Hematopoietic multipotent progenitor cell treated with erythropoietin and hydrocortisone succinate and interleukin-3 and kit ligand, for 17 days (in vitro differentiated cells): ENCODE measurements around the gene PIK3R1.
"Not testable (repeated sequence)": the region's sequence is repeated elsewhere in the genome, so short reads cannot be mapped to it uniquely, and the experiment has no call there.

Experiments
- DNase-seq: peaks from one replicate; pipeline ENCODE4 v3.0.0-alpha.2; 2015; ENCODE audit warnings: low spot score

Gene PIK3R1

GRCh38 chr5:68226546-68227073 lies 11.1 kb downstream of the PIK3R1 start:
- DNase-seq = no peak

DNA sequence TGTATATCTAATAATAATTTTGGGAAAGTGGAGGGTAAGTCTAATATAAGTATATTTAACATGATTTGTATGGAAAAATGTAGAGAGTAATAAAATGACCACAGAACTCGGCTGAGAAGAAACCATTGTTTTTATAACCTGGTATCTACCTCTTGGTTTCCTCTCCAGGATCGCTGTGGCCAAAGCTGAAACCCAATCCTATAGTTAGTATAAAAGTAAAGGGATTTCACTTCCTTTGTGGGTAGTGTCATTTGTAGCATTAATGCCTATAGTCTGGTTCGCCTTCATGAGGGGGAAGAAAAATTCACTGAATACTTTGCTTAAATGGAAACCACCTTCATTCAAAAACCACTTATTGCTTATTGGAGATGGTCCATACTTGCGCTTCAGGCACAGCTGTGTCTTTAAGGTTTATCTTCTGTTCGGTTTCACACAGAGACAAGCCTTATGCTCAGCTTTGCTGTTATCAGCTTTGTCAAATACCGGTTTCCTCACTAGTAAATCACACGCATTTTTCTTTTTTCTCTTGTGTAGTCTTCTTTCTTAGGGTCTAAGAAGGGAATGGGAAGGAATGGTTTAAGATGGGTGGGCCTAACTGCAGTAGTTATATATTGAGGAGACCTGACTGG lies 12.1 kb downstream of the PIK3R1 start:
- no peak for DNase-seq

GRCh38 chr5:68229416-68229815 lies 13.9 kb downstream of the PIK3R1 start:
- no peak for DNase-seq

DNA sequence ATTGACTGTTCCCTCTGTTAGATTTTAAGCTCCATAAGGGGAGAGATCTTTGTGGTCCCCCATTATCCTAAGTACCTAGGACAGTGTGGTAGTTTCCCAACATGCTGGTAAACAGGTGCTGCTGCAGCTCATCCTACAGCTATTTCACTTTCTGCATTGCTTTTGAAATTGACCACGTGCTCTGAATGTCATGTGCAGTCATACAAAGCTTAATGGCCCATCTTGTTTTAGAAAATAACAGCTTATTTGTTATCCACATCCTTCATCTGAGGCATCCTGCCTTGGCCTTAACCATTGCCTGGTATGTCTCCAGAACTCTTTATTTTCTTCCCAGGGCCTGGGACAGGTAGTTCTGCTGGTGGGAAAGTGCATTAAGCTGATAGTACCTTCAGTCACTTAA lies 14.7 kb downstream of the PIK3R1 start:
- DNase-seq = no peak

- DNase-seq = no peak
These were observed 16.0 kb downstream of the PIK3R1 start for GRCh38 chr5:68231414-68232076.

DNA sequence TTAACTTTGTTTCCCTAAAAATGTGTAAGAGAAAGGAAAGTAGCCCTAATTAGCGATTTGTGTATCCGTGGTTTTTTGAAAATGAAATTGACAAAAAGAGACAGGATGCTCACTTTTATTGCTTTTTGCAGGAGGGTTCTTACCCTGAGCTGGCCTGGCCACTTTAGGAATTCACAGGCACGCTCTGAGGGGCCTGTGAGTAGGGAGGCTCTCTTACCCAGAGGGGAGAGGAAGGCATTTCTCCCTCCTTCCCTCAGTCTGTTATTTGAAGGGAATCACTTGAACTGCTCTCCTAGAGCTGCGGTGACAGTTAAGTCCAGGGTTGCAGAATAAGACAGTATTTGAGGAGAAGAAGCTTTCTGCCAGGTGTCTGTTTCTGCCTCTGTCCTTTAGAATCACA lies 16.7 kb downstream of the PIK3R1 start:
- DNase-seq = no peak

- no peak for DNase-seq
These were observed 17.5 kb downstream of the PIK3R1 start for GRCh38 chr5:68233075-68233474.

- DNase-seq = not testable (repeated sequence)
These were observed 19.7 kb downstream of the PIK3R1 start for GRCh38 chr5:68235229-68235628.

- DNase-seq = no peak
These were observed 22.2 kb downstream of the PIK3R1 start for GRCh38 chr5:68237715-68238114.

- DNase-seq = peak; percentile 29
These were observed 23.9 kb downstream of the PIK3R1 start for GRCh38 chr5:68239487-68239886.

DNA sequence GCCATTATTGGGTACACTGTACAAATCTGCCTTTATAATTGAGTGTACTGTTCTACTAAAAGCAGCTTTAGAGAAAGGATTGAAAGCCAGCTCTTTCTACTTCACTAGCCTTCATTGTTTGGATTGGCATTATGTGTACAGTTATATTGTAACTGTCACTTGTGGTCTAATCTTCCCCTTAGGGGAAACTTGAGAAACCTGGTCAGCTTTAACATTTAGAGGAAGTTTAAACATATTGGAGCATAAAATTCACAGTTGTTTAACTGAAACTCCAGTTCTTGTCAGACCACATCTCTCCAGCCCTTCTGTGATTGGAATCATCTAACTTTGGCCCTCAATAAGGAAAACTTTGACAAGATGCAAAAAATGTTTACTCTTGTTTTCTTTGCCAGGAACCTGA lies 24.6 kb downstream of the PIK3R1 start:
- DNase-seq = no peak

DNA sequence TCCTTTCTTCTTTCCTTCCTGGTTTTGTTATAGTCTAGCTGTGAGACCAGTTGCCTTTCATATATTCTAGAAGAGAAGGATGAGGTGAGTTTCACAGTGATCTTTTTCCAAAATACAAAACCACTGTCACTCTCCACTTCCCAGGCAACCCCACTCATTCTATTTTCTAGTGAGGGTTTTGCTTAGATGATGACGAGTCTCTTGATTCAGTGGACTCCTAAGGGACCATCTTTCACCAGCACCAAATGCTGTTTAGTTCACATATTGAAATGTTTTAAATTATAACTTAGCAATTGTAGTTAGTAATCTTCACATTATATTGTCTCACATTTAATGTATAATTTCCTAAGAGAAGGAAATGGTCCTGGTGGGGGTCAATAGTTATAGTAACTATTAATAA lies 25.2 kb downstream of the PIK3R1 start:
- no peak for DNase-seq

DNA sequence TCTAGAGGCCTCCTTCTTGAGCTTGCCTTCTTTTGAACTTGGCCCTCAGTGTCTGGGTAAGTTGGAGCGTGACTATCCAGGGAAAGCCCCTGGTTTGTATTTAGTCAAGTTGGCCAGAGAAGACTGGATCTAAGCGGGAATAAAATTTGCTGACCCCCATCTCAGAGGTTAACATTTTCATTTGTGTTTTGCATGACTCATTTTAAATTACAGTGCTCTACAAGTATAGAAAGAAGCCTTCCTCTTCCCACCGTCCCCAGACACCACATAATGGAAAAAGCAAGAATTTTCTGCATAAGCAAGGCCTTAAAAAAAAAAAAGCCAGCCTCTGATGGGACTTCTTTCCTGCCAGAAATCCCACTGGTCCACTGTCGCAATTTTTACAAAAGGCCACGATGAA lies 27.2 kb downstream of the PIK3R1 start:
- DNase-seq = no peak

DNA sequence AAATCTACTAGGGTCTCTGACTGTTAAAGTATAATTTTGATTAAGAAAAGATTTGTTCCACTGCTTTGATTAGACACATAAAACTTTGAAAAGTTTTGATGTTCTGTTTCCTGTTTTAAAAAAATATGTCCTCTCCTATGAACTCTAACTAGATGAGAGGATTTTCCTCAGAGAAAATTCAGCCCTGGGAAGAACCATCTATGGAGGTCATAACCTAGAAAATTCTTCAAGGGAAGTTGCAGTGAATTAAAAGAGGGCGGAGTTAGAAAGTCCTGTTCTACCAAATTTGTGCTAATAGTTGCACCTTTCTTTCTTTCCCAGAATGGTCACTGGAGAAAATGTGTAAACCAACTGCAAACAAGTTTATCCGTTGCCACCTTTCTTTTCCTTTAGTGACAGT lies 27.7 kb downstream of the PIK3R1 start:
- DNase-seq = no peak

DNA sequence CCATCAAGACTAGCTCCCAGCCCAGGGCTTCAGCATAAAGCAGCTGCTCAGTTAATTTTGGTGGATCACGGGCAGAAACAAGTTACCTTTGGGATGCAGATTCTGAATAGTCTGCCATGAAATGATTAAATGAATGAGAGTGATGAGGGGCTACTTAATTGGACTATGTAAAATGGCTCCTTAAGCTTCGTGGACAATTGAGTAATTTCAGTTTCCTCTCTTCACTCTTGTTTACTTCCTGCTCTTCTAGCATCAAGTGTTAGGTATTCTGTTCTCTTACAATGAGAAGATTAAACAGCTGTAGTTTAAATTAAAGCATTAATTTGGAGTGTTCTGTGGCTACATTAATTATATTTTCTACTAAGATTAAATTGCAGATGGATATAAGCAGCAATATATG lies 28.1 kb downstream of the PIK3R1 start:
- no peak for DNase-seq

DNA sequence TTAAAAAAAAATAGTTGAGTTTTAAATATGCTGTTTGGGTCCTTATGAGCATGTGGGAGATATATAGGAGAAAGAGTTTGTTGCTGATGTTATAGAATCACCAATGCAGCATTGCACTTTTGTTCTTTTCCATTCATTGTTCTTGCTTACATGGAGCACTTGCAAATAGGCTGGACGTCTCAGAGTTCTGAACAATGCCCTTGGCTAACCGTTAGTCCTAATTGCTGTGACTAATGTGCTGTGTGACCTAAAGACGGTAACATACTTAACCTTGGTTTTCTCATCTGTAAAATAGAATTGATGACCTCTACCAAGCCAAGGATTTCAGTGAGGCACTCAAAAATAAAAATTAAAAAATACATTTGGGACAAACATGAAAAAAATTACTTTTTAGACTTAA lies 29.8 kb downstream of the PIK3R1 start:
- DNase-seq = no peak

DNA sequence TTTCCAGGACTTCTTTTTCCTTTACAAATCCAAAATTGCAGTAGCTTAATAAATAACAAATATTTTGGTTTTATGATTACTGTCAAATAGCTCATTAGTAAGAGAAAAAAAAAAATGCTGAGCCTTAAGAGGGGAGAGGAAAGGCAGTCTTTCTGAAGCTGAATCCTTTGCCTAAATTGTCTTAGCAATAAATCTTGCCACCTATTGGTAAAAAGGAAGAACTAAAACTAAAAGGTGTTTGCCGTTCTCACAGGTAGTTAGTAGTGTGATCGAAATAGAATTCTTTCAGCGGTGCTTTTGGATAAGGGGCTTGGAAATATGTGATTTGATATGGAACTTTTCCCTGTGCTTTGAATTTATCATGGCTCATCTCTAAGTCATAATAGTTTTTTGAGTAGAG lies 31.2 kb downstream of the PIK3R1 start:
- DNase-seq = no peak

DNA sequence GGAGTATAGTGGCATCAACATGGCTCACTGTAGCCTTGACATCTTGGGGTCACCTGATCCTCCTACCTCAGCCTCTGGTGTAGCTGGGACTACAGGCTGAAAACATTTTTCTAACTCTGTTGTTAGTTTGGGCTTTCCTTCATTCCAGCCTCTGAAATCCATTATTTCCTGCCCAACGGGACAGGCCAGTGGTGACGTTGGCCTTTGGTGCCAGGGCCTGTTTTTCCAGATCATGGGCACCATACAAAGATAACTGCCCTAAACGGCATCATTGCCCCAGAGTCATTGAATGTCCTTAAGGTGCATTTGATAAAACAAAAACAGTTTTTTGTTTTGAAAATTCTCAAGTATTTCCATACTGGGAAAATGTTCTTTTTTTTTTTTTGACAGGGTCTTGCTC lies 32.1 kb downstream of the PIK3R1 start:
- no peak for DNase-seq

DNA sequence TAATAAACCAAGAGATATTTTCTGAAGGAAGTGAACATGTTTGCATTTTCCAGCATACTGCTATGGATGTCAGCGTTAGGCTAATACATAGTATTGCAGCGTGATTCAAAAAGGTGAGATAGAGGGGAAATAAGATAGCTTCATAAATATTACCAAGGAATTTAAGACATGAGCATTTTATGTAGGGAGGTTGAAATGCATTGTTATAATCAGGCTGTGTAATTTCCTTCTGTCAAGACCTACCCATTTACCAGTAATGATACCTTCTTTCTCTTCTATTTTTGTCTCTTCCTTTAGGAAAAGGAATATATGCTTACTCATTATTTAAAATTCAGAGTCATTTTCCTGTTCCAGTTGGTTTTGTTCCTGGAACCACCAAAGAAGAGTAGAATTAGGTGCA lies 33.3 kb downstream of the PIK3R1 start:
- DNase-seq = no peak

GRCh38 chr5:68249520-68249919 lies 34.0 kb downstream of the PIK3R1 start:
- no peak for DNase-seq

GRCh38 chr5:68250661-68251298 lies 35.2 kb downstream of the PIK3R1 start:
- DNase-seq = no peak

DNA sequence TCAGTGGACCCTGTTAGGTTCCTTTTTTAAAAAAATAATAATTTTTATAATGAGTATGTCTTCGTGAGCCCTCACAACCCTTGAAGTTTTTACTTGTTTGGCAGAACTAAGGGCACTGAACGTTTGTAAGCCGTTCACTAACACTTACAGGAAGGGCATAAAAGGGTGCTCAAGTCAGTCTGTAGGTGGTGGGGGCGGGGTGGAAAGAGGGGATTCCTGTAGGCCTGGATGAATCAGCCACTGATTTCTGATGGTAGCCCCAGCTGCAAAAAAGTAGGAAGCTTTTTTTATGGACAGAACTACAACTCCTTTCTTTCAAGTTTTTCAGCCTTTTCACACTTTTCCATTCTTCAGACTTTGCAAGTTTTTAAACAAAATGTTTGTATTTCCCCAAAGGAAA lies 35.8 kb downstream of the PIK3R1 start:
- DNase-seq = no peak

- no peak for DNase-seq
These were observed 36.4 kb downstream of the PIK3R1 start for GRCh38 chr5:68251804-68252522.
